H1 (cell line): ENCODE results near the gene MYO18A. TPM values are rescaled to one million over a fixed set of nuclear protein-coding genes. Genes with fewer than 3 reads are reported as not detected.

Experiments
- E2F6 ChIP-seq: IDR thresholded peaks from 2 replicates; pipeline ENCODE4 v1.6.1; 2012; ENCODE audit warnings: inconsistent platforms
- SAP30 ChIP-seq: fragments of 300-600 bp; sonication (generic); IDR thresholded peaks from 2 replicates; pipeline ENCODE4 v1.7.1; 2012; ENCODE audit warnings: low read length, moderate library complexity, mild to moderate bottlenecking, inconsistent platforms; ENCODE audit not compliant: insufficient read depth, insufficient replicate concordance
- polyA plus RNA-seq, 7 experiments: library from polyadenylated mRNA; depleted of rRNA in 3 of 7; stranded (reverse) in 5 of 7; unstranded in 2 of 7; fragments of >200 nt in 5 of 7; fragments of 200-250 nt in 2 of 7; gene quantifications; 1 replicate in 5 of 7; 2 replicates in 1 of 7; 4 replicates in 1 of 7; pipeline versions ENCODE4 v1.2.1 to v1.2.3, GENCODE V29; 2011 to 2013; ENCODE audit warnings: missing spikeins in 2 of 7, mixed read lengths in 2 of 7
- total RNA-seq: library from RNA; stranded (reverse); fragmentation: NEBNext Ultra II Directional; extraction: Animal tissue kit (Norgen Biotek cat#: 25700); gene quantifications from 2 replicates; pipeline ENCODE4 v1.2.1, GENCODE V29; 2021

MYO18A gene
- total and polyA plus RNA-seq, 2 of the 8 experiments (the other 6 are each of a cell fraction or from before 2014, with no cell fraction given) = 7.6 to 43.8 TPM

GRCh38 chr17:29042026-29042678, 138.0 kb downstream of the MYO18A start (continued):
- TF ChIP-seq E2F6 = no peak
- no peak for TF ChIP-seq SAP30
